Measurements from ENCODE around the gene TMEM184B. TPM values are rescaled to one million over a fixed set of nuclear protein-coding genes. Genes with fewer than 3 reads are reported as not detected.

TMEM184B gene
- total and polyA plus RNA-seq, 8 donors, result 10.0 to 110 (median 34.0) TPM

GRCh38 chr22:38250643-38251340, 22.0 kb downstream of the TMEM184B start:
- H3K27ac ChIP-seq, result peak overlapping the region in 1 of 5 donors; percentile 36
- intact Hi-C loops (cut with DNase I; ENCODE audit: low total_unique reads), result no loop called here

DNA sequence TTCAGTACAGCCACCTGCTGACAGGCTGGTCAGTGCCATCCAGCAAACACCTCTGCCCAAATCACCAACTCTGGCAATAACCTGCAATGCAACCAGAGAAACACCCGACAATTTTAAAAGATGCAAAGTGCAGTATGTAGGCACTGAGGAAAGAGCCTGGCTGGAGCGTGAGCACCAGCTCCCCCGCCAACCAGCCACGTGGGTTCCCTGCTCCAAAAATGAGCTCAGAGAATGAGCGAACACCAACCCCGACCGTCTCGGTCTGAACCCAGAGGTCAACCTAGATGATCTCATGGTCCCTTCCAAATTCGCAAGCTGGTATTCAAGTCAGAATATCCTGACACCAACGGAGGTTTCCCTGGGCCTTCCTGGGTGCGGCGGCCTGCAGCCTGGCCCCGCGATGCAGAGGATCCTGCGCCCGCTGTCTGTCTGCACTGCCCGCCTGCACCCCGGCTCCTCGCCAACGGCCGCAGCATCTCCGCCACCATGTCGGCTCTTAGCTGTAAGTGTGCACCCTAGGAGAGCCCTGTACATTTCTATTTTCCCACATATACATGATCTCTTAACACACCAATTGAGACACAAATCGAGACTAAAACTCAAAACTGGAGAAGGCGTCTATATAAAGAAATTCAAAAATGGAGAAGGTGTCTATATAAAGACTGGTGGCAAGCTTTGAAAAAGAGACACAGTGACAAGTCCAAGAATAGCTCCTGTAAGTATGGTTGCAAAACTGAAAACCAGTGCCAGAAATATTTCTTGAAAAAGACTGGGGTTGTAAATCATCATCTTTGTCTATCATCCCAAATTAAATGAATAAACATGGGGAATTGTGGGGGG, 22.8 kb downstream of the TMEM184B start:
- Histone ChIP-seq H3K27ac (peak overlapping the region in 1 of 5 donors; percentile 36), H3K4me1 (peaks cover 5 to 56% (median 39%) of the 10 kb centered on the region in 4 donors), H3K36me3 (peaks cover 19 to 30% (median 28%) of the 10 kb centered on the region in 4 donors), H3K27me3 (no peaks in the 10 kb centered on the region), H3K9me3 (no peaks in the 10 kb centered on the region), H3K4me3 (no peak overlapping the region)
- whole genome bisulfite sequencing, 5 donors, result 91 to 96% (median 94%) methylated on average over 25 of the region's 25 CpGs
- TF ChIP-seq CTCF (IDR thresholded peaks at IDR 0.05) (no peak), POLR2A (IDR thresholded peaks at IDR 0.05) (no peak), EP300 (IDR thresholded peaks at IDR 0.05) (no peak), POLR2AphosphoS5 (IDR thresholded peaks at IDR 0.05) (no peak)
- intact Hi-C loops (cut with DNase I; ENCODE audit: low total_unique reads), result no loop called here
- DNase-seq, result no peak

More at GRCh38 chr22:38250643-38251340, 22.0 kb downstream of the TMEM184B start:
- Histone ChIP-seq H3K27me3 (no peaks in the 10 kb centered on the region), H3K4me1 (peaks cover 5 to 58% (median 40%) of the 10 kb centered on the region in 4 donors), H3K9me3 (no peaks in the 10 kb centered on the region), H3K36me3 (peaks cover 11 to 22% (median 21%) of the 10 kb centered on the region in 4 donors), H3K4me3 (no peak overlapping the region)
- 76 to 85% (median 81%) methylated on average over 10 to 13 of the region's 13 CpGs for WGBS, 5 donors
- TF ChIP-seq POLR2AphosphoS5 (IDR thresholded peaks at IDR 0.05), result no peak
- TF ChIP-seq EP300 (IDR thresholded peaks at IDR 0.05), result no peak
- TF ChIP-seq CTCF (IDR thresholded peaks at IDR 0.05), result no peak
- TF ChIP-seq POLR2A (IDR thresholded peaks at IDR 0.05), result no peak
- DNase-seq, result no peak

DNA sequence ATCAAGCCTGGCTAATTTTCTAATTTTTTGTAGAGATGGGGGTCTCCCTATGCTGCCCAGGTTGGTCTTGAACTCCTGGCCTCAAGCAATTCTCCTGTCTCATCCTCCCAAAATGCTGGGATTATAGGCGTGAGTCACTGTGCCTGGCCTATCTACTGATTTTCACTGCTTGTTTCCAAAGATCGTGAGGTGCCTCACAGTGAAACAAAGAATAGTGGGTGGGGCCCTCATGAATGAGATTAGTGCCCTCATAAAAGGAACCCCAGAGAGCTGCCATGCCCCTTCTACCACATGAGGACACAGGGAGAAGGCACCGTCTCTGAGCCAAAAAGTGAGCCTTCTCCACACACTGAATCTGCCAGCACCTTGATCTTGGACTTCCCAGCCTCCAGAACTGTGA, 23.5 kb downstream of the TMEM184B start:
- Histone ChIP-seq H3K4me1 (peaks cover 5 to 54% (median 39%) of the 10 kb centered on the region in 4 donors), H3K27ac (peak overlapping the region in 1 of 5 donors; percentile 79), H3K4me3 (no peak overlapping the region), H3K36me3 (peaks cover 26 to 37% (median 35%) of the 10 kb centered on the region in 4 donors), H3K9me3 (no peaks in the 10 kb centered on the region), H3K27me3 (no peaks in the 10 kb centered on the region)
- 88 to 100% (median 89%) methylated on average over 3 of the region's 3 CpGs for WGBS, 5 donors
- TF ChIP-seq CTCF (IDR thresholded peaks at IDR 0.05), result no peak
- no peak for TF ChIP-seq EP300 (IDR thresholded peaks at IDR 0.05)
- no peak for TF ChIP-seq POLR2AphosphoS5 (IDR thresholded peaks at IDR 0.05)
- no peak for TF ChIP-seq POLR2A (IDR thresholded peaks at IDR 0.05)
- DNase-seq, result no peak
- intact Hi-C loops (cut with DNase I; ENCODE audit: low total_unique reads), result no loop called here

DNA sequence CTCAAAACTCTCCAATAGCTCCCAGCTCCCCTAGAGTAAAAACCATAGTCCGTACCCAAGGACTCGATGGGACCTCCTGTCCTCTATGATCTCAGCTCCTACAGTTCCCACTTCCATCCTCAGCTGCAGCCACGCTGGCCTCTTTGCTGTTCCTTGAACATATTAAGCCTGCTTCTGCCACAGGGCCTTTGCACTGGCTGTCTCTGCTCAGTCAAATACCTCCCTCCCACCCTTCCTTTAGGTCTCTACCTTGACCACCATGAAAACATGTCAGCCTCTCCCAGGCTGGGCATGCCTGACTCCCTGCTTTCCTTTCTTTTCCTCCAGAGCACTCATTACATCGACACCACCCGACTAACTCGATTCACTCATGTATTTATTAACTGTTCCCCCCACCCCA, 24.5 kb downstream of the TMEM184B start:
- no peaks in the 10 kb centered on the region for H3K27me3 ChIP-seq
- no peak overlapping the region for H3K4me3 ChIP-seq
- peak overlapping the region in 1 of 5 donors; percentile 79 for H3K27ac ChIP-seq
- intact Hi-C loops (cut with DNase I; ENCODE audit: low total_unique reads), result no loop called here
- no peaks in the 10 kb centered on the region for H3K9me3 ChIP-seq
- TF ChIP-seq POLR2AphosphoS5 (IDR thresholded peaks at IDR 0.05) (no peak), CTCF (IDR thresholded peaks at IDR 0.05) (no peak), EP300 (IDR thresholded peaks at IDR 0.05) (no peak)
- 97 to 98% (median 97%) methylated on average over 6 of the region's 6 CpGs for WGBS, 5 donors
- peaks cover 10 to 62% (median 48%) of the 10 kb centered on the region in 4 donors for H3K4me1 ChIP-seq
- H3K36me3 ChIP-seq, result peaks cover 31 to 47% (median 46%) of the 10 kb centered on the region in 4 donors
- no peak for DNase-seq

Data from stomach (tissue), 9 donors.